NCI-H1436 (cell line): ENCODE measurements around the gene CCDC126.
A peak's percentile ranks its signal among the peaks of the same experiment; 100 is the strongest.
"Not testable (repeated sequence)": the region's sequence is repeated elsewhere in the genome, so short reads cannot be mapped to it uniquely, and the experiment has no call there.

ENCODE experiments used
- DNase-seq: peaks from one replicate; lab custom pipeline; 2025; lab: John Stamatoyannopoulos, UW

Gene CCDC126

DNA sequence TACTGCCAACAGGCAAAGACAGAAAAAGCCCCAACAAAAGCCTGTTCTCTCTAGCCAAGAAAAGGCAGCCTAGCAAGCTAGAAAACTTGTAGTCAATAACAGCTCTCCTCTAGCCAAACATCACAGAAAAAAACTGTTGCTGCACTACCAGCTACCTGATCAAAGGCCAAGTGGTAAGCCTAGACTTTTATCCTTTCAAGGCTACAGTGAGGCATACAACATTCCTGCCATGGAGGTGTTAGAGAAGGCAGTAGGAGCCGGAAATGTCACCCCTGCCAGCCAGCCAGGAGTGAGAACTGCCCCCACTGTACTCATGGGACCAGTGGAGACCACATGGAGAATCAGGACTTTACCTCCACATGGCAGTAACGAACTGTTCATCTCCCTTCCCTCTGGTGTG, 31.2 kb downstream of the CCDC126 start:
- DNase-seq, result no peak

DNA sequence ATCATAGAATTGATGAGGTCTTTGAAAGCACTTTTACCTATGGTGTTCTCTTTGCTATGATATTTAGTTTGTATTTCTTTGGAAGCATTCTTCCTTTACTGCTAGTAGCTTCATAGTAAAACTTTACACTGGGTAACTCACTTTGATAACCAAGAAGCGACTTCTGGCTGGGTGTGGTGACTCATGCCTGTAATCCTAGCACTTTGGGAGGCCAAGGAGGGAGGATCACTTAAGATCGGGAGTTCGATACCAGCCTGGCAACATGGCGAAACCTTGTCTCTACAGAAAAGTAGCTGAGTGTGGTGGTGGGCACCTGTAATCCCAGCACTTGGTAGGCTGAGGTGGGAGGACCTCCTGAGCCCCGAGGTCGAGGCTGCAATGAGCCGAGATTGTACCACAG, 36.2 kb downstream of the CCDC126 start:
- no peak for DNase-seq

DNA sequence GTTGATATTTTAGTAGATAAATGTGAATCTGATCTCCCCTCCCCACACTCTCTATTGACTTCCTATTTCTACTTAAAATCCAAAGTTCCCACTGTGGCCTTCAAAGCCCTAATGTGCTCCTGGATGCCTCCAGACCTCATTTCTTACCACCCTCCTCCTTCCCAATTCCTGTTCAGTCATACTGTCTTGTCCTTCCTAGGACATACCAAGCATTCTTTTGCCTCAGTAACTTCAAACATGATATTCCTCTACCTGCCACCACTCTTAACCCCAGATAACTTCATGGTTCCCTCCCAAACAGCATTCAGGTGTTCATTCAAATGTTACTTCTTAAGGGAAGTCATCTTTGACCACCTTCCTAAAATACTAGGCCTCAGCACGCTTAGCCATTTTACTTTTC, 48.6 kb downstream of the CCDC126 start:
- DNase-seq, result no peak

DNA sequence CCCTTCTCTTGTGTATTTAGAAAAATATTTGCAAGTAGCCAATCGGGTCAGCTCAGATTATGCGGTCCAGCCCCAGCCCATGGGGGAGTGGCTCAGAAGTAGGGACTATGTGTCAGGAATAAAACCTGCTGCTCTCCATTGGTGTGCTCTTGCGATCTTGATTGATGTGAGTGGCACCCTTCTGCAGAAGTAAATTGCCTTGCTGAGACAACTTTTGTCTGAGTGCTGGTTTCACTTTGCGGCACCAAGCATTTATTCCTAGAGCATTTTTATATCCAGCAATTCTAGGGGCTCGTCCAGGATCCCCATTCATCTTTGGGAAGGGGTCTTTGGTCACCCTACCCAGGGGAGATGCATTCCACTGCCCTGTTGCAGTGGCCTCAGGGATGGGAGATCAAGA, 56.8 kb downstream of the CCDC126 start:
- DNase-seq, result no peak

DNA sequence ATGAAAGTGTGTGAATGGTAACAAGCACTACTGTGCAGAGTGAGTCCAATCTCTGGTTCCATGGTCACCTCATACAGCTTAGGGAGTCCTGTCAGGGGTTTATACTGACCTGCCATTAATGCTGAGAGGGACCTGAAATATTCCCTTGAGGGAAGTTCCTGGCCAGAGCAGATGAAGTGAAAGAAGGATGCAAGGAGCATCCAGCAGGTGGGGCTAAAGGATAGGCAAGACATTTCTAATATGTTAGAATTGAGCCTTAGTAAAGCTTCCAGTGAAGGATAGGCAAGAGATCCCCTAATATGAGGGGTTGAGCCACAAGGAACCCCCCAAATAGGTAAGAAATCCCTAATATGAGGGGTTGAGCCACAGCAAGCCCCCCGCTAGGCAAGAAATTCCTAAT, 57.3 kb downstream of the CCDC126 start:
- no peak for DNase-seq

DNA sequence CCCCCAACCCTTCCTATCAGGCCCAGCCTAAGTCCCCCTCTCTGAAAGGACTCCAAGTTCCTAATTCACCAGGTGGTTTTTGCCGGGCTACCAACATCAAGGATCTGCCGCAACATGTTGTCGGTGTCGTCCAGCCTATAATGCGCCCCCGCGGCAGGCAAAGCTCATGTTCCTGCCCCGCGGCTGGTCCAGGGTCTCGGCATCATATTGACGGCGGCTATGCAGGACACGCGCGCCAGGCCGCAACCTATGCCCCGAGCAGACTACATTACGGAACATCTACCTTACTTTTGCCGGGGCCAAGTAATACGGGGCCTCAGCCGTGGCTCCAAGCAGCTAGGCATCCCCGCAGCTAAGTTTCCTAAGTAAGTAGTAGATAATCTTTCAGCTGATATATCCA, 58.3 kb downstream of the CCDC126 start:
- no peak for DNase-seq

DNA sequence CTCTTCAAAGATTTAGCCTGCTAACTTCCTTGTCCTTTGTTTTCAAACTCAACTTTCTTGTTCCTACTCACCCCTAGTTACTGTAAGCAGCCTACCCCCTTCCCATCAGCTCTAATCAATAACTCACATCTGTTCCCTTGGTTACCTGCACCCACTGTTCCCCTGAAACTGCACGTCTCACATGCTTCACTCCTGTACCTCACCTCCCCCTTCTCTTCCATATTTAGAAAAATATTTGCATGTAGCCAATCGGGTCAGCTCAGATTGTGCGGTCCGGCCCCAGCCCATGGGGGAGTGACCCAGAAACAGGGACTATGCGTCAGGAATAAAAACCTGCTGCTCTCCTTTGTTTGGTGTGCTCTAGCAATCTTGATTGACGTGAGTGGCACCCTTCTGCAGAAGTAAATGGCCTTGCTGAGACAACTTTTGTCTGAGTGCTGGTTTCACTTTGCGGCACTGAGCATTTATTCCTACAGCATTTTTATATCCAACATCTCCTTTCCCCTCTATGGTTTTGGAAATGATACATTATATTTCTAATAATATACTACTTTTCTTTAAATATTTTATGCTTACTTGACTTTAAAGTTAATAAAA, 61.7 kb downstream of the CCDC126 start:
- no peak for DNase-seq

DNA sequence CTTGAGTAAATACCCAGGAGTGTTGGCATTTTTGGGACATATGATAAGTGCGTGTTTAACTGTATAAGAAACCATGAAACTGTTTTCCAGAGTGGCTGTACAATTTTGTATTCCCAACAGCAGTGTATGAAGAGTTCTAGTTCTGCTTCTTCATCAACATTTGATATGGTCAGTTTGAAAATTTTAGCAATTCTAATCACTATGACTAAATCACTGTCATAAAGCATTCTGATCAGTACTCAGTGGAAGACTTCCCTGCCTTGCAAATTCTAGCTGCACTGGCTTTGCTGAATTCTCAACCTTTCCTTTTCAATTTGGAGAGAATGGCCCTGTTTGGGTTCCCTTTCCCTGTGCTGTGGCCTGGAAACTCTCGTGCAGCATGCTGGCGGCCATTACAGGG, 64.2 kb downstream of the CCDC126 start:
- DNase-seq, result no peak

DNA sequence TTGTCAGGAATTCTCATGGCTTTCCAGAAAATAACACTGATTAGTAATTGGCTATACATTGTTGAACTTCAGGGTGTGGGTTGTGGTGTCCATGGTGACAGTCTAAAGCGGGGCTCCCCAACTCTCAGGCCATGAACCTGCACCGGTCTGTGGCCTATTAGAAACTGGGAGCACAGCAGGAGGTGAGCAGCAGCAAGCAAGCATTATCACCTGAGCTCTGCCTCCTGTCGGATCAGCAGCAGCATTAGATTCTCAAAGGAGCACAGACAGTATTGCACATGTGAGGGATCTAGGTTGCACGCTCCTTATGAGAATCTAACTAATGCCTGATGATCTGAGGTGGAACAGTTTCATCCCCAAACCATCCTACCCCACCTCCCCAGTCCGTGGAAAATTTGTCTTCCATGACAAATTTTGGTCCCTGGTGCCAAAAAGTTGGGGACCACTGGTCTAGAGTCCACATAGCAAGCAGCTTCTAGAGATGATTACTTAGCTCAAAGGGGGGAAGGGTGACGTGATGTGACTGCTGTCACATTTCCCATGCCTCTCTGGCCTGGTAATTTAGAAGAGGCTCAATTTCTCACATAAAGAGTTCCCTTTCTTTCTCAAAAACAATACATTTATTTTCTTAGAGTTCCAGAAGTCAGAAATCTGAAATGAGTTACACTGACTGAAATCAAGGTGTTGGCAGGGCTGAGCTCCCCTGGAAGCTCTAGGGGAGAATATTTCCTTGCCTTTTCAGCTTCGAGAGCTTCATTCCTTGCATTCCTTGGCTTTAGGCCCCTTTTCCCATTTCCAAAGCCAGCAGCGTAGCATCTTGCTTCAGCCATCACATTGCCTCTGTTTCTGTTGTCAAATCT, 65.2 kb downstream of the CCDC126 start:
- no peak for DNase-seq

DNA sequence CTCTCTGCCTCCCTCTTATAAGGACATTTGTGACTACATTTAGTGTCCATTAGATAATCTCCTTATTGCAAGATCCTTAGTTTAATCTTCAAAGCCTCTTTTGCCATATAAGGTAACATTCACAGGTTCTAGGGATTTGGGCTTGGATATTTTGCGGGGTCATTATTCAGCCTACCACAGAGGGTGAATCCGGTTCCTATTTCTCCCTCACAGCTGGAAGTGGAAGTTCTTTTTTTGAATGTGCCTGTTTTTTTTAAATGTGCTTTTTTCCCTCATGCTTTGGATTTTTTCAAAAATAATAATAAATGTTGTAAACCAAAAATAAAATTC, 65.8 kb downstream of the CCDC126 start:
- no peak for DNase-seq

DNA sequence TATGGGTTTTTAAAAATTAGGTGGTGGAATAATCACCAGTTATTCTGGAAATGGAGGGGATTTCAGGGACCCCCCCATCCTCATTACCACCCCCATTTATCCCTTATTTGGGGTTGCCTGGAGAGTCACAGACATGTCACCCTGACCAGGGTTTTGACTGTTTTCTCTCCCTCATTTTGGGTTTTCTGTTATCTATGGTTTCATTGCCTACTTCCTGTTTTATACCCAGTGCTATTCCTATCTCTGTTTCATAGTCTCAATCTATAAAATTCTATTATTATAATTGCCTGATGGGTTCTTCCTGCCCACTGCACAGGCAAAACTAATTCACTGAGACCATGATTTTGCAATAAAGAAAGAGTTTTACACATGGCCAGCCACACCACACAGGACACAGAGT, 66.9 kb downstream of the CCDC126 start:
- no peak for DNase-seq

DNA sequence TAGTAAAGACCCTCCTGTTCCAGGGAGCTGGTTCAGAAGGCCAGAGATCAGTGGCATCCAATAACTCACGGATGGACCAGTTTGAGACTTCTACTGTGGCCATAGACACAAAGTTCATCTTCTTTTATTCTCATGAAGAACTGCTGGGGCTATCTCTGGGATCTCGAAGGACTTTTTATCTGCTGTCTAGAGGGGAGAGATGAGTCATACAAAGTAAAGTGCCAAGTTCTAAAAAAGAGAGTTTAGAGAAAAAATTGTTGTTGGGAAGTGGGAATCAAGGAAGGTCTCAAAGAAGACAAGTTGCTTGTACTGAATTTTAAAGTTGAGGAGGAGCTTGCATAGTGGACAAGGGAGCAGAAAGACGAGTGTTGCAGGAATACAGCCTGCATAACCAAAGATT, 74.9 kb downstream of the CCDC126 start:
- DNase-seq, result no peak

DNA sequence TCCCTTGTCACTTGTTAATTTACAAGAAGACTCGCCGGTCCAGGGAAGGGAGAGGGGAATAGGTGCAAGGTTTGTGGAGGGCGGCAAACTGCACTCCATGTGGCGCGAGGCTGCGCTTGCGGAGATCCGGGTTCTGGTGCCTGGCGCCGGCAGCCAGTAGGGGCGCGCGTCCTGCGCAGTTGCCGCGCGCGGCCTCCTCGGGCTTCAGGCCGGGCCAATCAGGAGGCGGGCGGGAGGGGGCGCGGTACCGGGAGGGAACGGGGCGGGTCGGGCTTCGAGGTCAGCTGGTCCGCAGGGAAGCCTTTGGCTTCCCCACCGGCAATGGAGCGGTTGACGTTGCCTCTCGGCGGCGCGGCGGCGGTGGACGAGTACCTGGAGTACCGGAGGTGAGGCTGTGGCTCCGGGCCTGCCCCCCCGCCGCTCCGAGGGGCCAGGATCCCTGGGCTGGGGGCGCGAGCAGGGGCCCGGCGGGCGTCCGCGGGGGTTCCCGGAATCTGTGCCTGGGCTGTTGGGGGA, 82.8 kb downstream of the CCDC126 start, which contains the start of gene FAM221A:
FAM221A (plus strand) TSS at position 302 of the 516 bp plus-strand sequence; CDS start at position 322, 20 bp downstream.
- peak; percentile 79 for DNase-seq

DNA sequence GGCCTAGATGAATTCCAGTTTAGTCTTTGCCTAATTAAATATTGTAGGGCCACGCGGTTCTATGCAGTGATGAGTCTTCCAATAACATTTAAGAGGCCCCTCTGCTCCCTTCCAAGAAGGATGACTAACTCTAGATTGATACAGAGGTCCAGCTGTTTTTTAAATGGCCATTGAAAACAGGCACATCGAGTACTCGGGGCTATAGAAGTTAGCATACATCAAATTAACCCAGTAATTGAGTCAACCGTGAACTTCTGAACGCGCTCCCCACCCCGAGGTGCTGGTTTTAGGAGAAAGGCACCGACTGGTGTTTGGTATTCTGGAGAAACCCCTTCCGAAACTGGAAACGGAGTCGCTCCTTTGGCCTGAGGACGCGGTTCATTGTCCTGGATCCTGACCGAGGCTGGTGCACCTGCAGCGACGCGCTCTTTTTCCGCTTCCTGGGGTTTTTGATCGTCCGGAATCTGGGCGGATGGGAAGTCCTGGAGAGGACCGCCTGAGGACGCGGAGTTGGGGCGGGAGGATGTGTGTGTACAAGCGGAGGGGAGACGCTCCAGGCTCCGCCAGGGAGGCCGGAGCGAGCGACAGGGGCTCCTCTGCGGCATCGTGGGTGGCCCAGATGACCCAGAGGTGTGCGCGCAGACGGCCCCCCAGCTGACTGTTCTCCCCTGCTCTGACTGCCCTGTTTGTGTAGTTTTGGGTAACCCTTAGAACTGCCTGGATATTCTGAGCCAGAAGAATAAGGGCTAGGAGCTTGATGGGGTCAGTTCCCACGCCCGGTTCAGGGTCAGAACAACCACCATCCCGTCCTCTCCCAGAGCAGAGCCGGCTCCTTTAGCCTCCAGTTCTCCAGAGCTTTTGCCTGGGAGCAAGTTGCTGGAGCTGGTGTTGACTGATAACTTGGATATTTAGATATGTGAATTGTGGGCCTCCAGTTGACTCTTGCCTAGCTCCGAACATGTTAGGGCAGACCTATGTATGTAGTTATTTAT, 83.5 kb downstream of the CCDC126 start:
- DNase-seq, result peak; percentile 63

DNA sequence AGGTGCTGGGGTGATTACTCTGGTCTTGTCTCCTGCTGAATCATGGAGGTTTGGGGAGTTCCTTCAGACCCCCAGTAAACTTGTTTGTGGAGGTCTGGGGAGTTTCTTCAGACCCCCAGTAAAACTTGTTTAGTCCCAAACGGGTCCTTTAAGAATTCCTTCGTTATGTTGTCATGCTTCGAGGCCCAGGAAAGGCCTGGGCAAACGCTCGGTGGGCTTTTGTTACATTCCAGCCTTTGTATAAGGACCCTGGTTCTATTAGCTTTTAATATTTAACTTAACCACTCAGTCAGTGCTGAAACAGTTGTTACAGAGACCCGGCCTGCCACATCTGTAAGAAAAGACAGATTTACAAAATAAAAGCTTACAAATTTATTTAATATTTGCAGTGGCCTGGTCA, 86.9 kb downstream of the CCDC126 start:
- DNase-seq, result not testable (repeated sequence)

DNA sequence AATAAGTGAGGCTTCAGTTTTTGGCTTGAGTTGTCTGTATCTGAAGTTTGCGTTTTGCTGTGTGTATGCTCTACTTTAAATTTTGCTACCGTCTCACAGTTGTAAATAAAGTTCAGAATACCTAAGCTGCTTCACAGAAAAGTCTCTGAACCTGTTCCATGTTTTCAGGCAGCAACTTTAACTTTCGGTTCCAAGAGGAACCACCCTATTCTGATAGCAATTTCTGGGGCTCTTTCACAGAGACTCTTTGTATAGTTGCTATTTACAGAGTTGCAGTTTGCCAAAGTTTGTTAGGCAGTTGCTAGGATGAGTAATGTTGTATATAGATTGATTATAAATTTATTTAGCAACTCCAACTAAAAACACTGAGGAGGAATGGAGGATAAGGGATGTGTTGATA, 88.5 kb downstream of the CCDC126 start:
- DNase-seq, result no peak

DNA sequence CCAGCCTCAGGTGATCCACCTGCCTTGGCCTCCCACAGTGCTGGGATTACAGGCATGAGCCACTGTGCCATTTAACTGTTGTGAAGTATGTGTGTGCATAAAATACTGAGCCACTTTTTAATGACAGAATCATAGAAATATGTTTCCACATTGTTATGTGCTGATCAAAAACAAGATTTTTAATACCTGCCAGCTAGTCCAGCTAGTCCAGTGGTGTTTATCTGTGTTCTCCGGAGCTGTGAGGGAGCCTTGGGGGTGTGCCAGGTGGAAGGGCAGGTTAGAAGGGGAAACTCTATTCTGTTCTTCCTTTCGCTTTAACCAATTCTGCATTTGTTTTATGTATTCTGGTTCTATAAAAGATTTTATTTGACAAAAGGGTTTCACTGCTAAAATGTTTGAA, 89.8 kb downstream of the CCDC126 start:
- DNase-seq, result no peak

DNA sequence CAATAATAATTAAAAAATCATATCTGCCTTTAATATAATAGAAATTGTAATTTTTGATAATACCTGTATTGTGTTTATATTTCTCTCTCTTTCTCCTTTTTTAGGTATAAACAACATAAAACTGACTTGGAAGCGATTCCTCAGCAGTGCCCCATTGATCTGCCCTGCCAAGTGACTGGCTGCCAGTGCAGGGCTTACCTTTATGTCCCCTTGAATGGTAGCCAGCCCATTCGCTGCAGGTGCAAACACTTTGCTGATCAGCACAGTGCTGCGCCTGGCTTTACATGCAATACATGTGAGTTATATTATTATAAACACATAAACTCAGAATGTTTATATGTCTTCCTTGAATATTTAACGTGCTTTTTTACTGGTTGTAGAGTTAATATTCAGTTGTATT, 92.0 kb downstream of the CCDC126 start:
- DNase-seq, result no peak

DNA sequence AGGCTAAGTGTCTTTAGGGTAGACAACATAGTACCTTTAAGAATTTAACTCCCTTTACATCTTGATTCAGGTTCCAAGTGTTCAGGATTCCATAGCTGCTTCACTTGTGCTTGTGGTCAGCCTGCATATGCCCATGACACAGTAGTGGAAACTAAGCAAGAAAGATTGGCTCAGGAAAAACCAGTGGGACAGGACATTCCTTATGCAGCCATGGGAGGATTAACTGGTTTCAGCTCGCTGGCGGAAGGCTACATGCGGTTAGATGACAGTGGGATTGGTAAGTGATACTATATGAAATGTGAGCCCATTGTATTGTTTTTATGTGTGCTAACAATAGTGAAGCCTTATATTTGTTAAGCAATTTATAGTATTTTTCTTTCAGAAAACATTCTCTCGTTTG, 94.1 kb downstream of the CCDC126 start:
- DNase-seq, result no peak

DNA sequence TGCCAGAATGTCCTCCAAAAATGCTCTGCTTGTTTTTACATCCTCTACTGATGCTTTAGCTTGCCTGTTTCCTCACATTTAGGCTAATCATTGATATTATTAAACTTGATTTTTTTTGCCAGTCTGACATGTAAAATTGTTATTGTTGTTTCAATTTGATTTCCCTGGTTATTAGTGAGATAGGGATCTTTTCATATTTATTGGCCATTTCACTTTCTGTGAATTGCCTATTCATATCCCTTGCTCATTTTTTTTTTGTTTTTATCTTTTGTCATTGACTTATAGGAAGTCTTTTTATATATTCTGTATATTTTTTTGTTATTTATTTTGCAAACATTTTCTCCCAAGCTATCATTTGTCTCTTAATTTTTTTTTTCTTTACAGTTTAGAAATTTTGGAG, 96.0 kb downstream of the CCDC126 start:
- no peak for DNase-seq
